HL-60/S4 (cell line): ENCODE results near the gene SLC9A1.

Source experiments
- in situ Hi-C: fragments of 300-500 bp; cut with MboI; formaldehyde crosslinking; loops from 2 replicates; pipeline ENCODE4 v1.14.3; 2022; ENCODE audit warnings: low sequenced_read_pairs

SLC9A1 gene

GRCh38 chr1:27086026-27086425 is 68.9 kb downstream of the SLC9A1 start:
- in situ Hi-C loops, result loop anchor here (5.0 kb wide), 1 partner anchor 34 kb away; no protein-coding TSS in a partner anchor

DNA sequence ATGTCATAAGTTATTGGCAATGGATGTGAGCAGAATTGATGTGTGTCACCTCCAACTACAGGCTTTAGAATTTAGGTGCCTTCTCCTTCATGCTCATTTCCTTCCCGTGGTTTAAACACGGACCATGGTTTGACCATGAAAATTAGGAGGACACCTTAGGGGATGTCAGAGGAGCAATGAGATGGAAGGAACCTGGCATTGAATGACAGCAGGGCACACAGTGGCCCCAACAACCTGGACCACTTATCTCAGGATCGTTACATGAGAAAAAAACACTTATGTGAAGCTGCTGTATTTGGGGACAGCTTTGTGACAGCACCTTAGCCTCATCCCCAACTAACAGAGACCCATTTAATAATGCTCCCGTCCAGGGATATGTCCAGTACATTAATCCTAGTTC is 70.8 kb downstream of the SLC9A1 start:
- in situ Hi-C loops, result no loop called here

- in situ Hi-C loops, result no loop called here
Measured at GRCh38 chr1:27077968-27078367, 77.0 kb downstream of the SLC9A1 start.

- in situ Hi-C loops, result no loop called here
Measured at GRCh38 chr1:27076803-27077202, 78.1 kb downstream of the SLC9A1 start.

DNA sequence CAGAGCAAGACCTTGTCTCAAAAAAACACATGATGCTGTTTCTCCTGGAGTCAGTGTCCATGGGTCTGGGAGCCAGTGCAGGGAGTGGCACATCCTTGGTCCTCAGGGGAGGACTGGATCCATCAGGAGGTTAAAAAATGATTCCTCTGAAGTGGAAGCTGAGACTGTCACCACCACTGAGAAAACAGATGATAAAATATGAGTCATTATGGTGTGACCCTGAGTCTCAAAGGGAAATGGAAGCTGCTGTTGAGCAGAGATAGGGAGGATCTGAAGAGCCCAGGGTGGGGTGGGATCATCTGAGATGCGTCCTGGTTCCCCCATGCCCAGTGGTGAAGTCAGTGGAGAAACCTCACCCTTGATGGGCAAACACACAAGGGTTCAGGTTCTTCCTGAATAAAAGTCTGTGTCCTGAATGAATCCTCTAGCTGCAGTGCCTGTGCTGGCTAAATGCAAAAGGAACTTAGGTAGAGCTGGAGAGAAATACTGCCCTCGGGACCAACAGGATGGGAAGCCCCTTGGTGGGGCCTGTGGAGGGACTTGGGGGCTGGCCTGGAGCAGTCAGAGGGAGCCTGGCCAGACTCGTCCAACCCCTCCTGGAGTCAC is 80.6 kb downstream of the SLC9A1 start:
- in situ Hi-C loops, result no loop called here

DNA sequence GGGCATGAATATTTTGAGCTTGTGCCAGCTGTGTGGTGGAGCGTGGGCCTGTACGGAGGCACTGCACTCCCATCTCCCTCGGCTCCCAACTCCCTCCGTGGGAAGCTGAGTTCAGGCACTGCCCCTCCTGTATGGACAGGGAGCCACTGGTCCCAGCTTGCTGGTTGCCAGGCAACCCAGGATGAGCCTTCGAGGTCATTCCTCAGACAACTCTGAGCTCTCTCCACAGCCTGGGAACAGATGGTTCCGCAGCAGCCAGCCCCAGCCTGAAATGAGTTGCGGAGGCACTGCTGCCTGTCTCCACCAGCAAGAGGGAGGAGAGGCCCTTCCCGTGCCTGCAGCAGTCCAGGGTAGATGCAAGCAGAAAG is 83.9 kb downstream of the SLC9A1 start:
- in situ Hi-C loops, result no loop called here

DNA sequence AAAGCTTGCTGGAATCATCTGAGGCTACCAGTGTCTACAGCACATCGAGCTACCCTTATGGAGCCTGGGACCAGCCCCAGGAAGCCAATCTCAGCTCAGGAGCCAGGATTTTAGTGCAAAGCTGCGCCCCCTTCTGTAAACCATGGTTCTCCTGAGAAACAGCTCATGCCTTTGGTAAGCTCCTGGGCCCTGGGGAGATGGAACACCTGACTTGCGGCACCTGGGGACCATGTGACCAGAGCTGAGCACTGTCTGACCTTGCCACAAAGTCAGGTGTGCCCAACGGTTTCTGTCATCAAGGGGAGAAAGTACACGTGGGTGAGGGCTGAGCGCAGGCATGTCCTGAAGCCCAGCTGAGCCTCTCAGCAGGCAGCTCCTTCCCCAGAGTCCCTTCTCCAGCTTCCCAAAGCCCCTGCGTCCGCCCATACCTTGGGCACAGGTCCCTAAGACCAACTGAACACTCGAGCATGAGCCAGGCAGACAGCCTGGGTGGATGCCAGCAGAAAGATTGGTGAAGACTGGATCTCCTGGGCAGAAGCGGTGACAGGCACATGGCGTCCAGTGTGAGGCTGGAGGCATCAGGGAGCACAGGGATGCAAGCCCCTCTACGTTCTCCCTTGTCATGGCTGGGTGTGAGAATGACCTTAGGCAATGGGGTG is 84.4 kb downstream of the SLC9A1 start:
- in situ Hi-C loops, result no loop called here

DNA sequence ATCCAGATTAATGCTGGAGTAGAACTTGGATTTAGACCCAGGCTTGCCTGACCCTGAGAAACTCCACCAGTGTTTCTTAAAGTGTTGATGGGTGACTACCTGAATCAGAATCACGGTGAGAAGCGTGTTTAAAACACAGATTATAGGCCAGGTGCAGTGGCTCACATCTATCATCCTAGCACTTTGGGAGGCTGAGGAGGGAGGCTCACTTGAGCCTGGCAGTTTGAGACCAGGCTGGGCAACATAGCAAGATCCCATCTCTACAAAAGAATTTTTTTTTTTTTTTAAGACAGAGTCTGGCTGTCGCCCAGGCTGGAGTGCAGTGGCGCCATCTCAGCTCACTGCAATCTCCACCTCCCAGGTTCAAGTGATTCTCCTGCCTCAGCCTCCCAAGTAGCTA is 86.0 kb downstream of the SLC9A1 start:
- in situ Hi-C loops, result no loop called here

- in situ Hi-C loops, result no loop called here
Measured at GRCh38 chr1:27065999-27066630, 88.8 kb downstream of the SLC9A1 start.

GRCh38 chr1:27060891-27061290 is 94.0 kb downstream of the SLC9A1 start:
- in situ Hi-C loops, result no loop called here

DNA sequence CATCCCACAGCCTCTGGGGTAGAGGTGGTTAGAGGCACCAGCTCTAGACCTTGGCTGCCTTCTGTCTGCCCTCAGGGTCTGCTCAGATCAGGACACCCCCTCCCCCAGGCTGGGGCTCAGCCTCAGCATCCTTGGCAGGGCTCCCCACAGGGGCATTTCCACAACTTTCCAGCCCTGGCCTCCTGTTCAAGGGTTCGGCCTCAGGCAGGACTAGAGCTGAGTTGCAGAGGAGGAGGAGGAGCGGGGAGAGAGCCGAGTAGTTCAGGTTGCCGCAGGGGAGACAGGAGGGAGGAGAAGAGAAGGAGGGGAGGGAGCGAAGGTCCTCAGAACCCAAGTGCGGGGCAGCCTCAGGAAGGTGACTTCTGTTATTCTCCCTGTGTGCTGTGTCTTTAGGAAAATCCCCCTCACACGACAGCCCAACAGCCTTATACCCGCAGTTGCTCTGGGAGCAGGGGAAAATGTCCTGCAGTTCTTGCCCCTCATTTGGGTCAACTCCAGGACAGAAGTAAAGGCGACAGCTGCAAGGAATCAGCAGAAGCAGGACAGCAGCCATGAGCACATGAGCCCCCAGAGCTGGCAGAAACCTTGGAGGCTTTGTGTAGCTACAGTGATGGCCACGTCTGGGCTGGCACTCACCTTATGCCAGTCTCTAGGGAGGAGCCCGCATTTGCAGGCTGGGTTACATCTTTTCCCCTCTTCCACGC is 95.8 kb downstream of the SLC9A1 start:
- in situ Hi-C loops, result no loop called here

GRCh38 chr1:27057801-27058625 is 96.9 kb downstream of the SLC9A1 start:
- in situ Hi-C loops, result no loop called here

DNA sequence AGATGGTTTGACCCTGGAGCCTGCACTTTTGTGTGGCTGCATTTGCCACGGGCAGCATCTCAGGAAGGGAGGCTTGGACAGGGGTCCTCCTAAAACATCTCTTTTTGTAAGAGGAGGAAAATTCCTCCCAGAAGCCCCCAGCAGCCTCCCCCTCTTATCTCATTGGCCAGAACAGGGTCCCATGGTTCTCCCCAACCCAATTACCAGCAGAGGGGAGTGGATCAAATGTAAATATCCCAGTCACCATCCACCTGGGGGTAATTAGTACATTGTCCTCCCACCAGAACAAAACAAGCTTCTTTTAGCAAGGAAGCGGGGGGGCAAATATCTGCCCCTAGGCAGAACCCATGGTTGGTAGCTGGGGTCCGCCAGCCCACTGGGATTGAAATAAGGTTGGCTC is 97.5 kb downstream of the SLC9A1 start:
- in situ Hi-C loops, result no loop called here

GRCh38 chr1:27053977-27054753 is 100.8 kb downstream of the SLC9A1 start:
- in situ Hi-C loops, result loop anchor here (5.0 kb wide), 1 partner anchor 33 kb away; no protein-coding TSS in a partner anchor

GRCh38 chr1:27052527-27052926 is 102.4 kb downstream of the SLC9A1 start:
- in situ Hi-C loops, result loop anchor here (5.0 kb wide), 1 partner anchor 35 kb away; no protein-coding TSS in a partner anchor

DNA sequence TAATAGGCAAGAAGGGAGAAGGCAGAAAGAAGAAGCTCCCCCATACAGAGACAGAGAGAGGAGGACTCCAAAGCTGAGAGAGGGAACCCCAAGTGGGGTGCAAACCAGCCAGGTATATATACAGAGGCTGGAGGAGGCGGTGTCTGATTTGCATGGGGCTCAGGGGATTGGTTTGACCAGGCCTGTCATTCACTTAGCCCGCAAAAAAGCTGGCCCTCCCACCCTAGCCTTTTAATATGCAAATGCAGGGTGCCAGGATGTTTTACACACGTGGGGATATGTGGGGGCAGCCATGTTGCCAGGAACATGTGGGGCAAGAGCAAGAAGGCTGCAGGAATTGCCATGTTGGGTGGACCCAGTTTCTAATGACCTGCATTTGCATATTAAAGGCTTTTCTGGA is 105.3 kb downstream of the SLC9A1 start:
- in situ Hi-C loops, result loop anchor here (5.0 kb wide), 2 partner anchors 38 to 348 kb away; no protein-coding TSS in a partner anchor

DNA sequence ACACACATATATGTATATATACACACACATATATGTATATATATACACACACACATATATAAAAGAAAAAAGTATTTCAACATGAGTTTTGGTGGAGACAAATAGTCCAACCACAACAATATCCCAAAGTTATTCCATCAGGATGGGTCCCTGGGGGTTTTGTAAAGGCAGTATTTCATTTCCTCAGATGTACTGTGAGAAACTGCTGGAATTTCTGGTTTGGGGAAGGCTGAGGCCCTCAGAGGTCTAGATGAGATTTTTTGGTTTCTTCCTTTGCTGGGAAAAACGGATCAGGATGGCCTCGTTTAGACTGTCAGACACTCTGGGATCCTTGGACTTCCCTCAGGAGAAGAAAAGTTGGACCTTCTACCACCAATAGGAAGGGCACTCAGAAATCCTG is 105.8 kb downstream of the SLC9A1 start:
- in situ Hi-C loops, result loop anchor here (5.0 kb wide), 1 partner anchor 348 kb away; no protein-coding TSS in a partner anchor
